IMR-90 (cell line): ENCODE measurements around the gene MACO1. TPM values are rescaled to one million over a fixed set of nuclear protein-coding genes. Genes with fewer than 3 reads are reported as not detected.
A peak's percentile ranks its signal among the peaks of the same experiment; 100 is the strongest.

Experiments
- ATAC-seq: fragments of 200-7000 bp; cut with Tn5 transposase; 2 replicates; pipeline ENCODE4 v1.9.1; 2020; ENCODE audit warnings: low read depth, mild to moderate bottlenecking, moderate library complexity
- BruUV-seq: library from RNA; stranded (reverse); fragments of 400-500 nt; replicated peaks from 2 replicates; lab custom pipeline; 2021; lab: Mats Ljungman, UMichigan
- CTCF ChIA-PET: fragments of 300-600 bp; formaldehyde crosslinking; extraction: SDS; loops from one replicate; lab custom pipeline; 2021; ENCODE audit warnings: antibody characterized with exemption; lab: Yijun Ruan, JAX
- POLR2A ChIA-PET: fragments of 300-600 bp; sonication (Branson Sonifier 250); formaldehyde crosslinking; loops from one replicate; lab custom pipeline; 2022; ENCODE audit warnings: antibody characterized with exemption; ENCODE audit not compliant: unreplicated experiment; lab: Charles Lee
- DNase-seq: peaks from one replicate; pipeline ENCODE4 v3.0.0; 2013
- H2AFZ ChIP-seq: replicated peaks from 2 replicates; pipeline ENCODE3; 2013; ENCODE audit warnings: low read length, mild to moderate bottlenecking; ENCODE audit not compliant: poor library complexity
- H2AK5ac ChIP-seq: 2 replicates; pipeline ENCODE4 v1.6.1; 2013; ENCODE audit warnings: low read depth, low read length, inconsistent platforms
- H2AK9ac ChIP-seq: replicated peaks from 2 replicates; pipeline ENCODE3; 2013; ENCODE audit warnings: mild to moderate bottlenecking, low read depth, low read length, moderate library complexity; ENCODE audit not compliant: poor library complexity
- H2BK120ac ChIP-seq: 2 replicates; pipeline ENCODE4 v1.6.1; 2013; ENCODE audit warnings: low read depth, low read length, inconsistent platforms
- H2BK15ac ChIP-seq: 3 replicates; pipeline ENCODE4 v1.6.1; 2013; ENCODE audit warnings: low read depth, low read length, inconsistent platforms
- H2BK20ac ChIP-seq: 2 replicates; pipeline ENCODE4 v1.6.1; 2013; ENCODE audit warnings: low read depth, mild to moderate bottlenecking, inconsistent platforms, low read length, moderate library complexity
- H2BK5ac ChIP-seq: 2 replicates; pipeline ENCODE4 v1.6.1; 2013; ENCODE audit warnings: mild to moderate bottlenecking, low read depth, low read length, inconsistent platforms; ENCODE audit not compliant: poor library complexity, severe bottlenecking
- H3K14ac ChIP-seq: replicated peaks from 2 replicates; pipeline ENCODE4 v1.6.1; 2013; ENCODE audit warnings: low read depth, low read length, inconsistent platforms
- H3K18ac ChIP-seq: 2 replicates; pipeline ENCODE4 v1.6.1; 2013; ENCODE audit warnings: low read depth, low read length, control low read depth
- H3K23ac ChIP-seq: 2 replicates; pipeline ENCODE4 v1.6.1; 2013; ENCODE audit warnings: low read depth, low read length, inconsistent platforms
- H3K27ac ChIP-seq: 2 replicates; pipeline ENCODE4 v1.5.1; 2013; ENCODE audit warnings: mild to moderate bottlenecking, control low read depth, low read length; ENCODE audit not compliant: insufficient read depth
- H3K27me3 ChIP-seq: 2 replicates; pipeline ENCODE4 v1.6.1; 2013; ENCODE audit warnings: low read length; ENCODE audit not compliant: control insufficient read depth, insufficient read depth
- H3K36me3 ChIP-seq: 2 replicates; pipeline ENCODE4 v1.6.1; 2013; ENCODE audit warnings: low read length, mixed read lengths; ENCODE audit not compliant: control insufficient read depth, insufficient read depth
- H3K4ac ChIP-seq: 2 replicates; pipeline ENCODE4 v1.6.1; 2013; ENCODE audit warnings: low read depth, low read length, inconsistent platforms
- H3K4me1 ChIP-seq: 2 replicates; pipeline ENCODE4 v1.6.1; 2013; ENCODE audit warnings: low read length, mixed read lengths; ENCODE audit not compliant: control insufficient read depth, insufficient read depth
- H3K4me2 ChIP-seq: 2 replicates; pipeline ENCODE4 v1.6.1; 2013; ENCODE audit warnings: low read depth, mild to moderate bottlenecking, control low read depth, low read length, moderate library complexity
- H3K4me3 ChIP-seq: 2 replicates; pipeline ENCODE4 v1.5.1; 2013; ENCODE audit warnings: low read depth, mild to moderate bottlenecking, control low read depth, low read length, moderate library complexity; ENCODE audit not compliant: insufficient read depth
- H3K56ac ChIP-seq: 2 replicates; pipeline ENCODE4 v1.6.1; 2013; ENCODE audit warnings: low read length, inconsistent platforms; ENCODE audit not compliant: insufficient read depth; ENCODE audit errors: extremely low read depth
- H3K79me1 ChIP-seq, 2 experiments: 2 replicates each; pipeline ENCODE4 v1.6.1; 2013; ENCODE audit warnings: low read length in 2 of 2, inconsistent platforms in 1 of 2, low read depth in 1 of 2
- H3K9ac ChIP-seq: 2 replicates; pipeline ENCODE4 v1.6.1; 2013; ENCODE audit warnings: low read depth, low read length, control low read depth
- H3K9me1 ChIP-seq: 2 replicates; pipeline ENCODE4 v1.6.1; 2013; ENCODE audit warnings: low read length, inconsistent platforms; ENCODE audit not compliant: insufficient read depth
- H3K9me3 ChIP-seq: 2 replicates; pipeline ENCODE4 v1.6.1; 2013; ENCODE audit warnings: low read length; ENCODE audit not compliant: control insufficient read depth, insufficient read depth
- H4K20me1 ChIP-seq: 2 replicates; pipeline ENCODE4 v1.6.1; 2013; ENCODE audit warnings: low read length, inconsistent platforms; ENCODE audit not compliant: insufficient read depth
- H4K5ac ChIP-seq: 2 replicates; pipeline ENCODE4 v1.6.1; 2013; ENCODE audit warnings: mild to moderate bottlenecking, low read depth, low read length, control low read depth
- H4K8ac ChIP-seq, 2 experiments: 2 replicates each; pipeline ENCODE4 v1.6.1; 2013; ENCODE audit warnings: low read depth in 2 of 2, low read length in 2 of 2, control low read depth in 1 of 2, inconsistent platforms in 1 of 2
- H4K91ac ChIP-seq: 2 replicates; pipeline ENCODE4 v1.6.1; 2013; ENCODE audit warnings: low read depth, low read length, inconsistent platforms; ENCODE audit not compliant: insufficient read depth
- BHLHE40 ChIP-seq: fragments of 150-350 bp; IDR thresholded peaks from 2 replicates; pipeline ENCODE4 v1.6.1; 2016; ENCODE audit warnings: mild to moderate bottlenecking, low read depth, low read length
- CEBPB ChIP-seq: IDR thresholded peaks from 2 replicates; pipeline ENCODE4 v1.6.1; 2012; ENCODE audit warnings: low read depth, low read length, improper control_type of control experiment
- CHD1 ChIP-seq: IDR thresholded peaks from 2 replicates; pipeline ENCODE4 v1.6.1; 2012; ENCODE audit warnings: low read depth, low read length, improper control_type of control experiment
- MAFK ChIP-seq: IDR thresholded peaks from 2 replicates; pipeline ENCODE4 v1.6.1; 2012; ENCODE audit warnings: low read depth, low read length, improper control_type of control experiment
- MAZ ChIP-seq: IDR thresholded peaks from 2 replicates; pipeline ENCODE4 v1.6.1; 2012; ENCODE audit warnings: low read depth, mild to moderate bottlenecking, low read length, improper control_type of control experiment, moderate library complexity, borderline replicate concordance
- MXI1 ChIP-seq: IDR thresholded peaks from 2 replicates; pipeline ENCODE4 v1.6.1; 2012; ENCODE audit warnings: low read depth, mild to moderate bottlenecking, low read length, moderate library complexity, borderline replicate concordance
- NFE2L2 ChIP-seq: fragments of 150-350 bp; IDR thresholded peaks from 2 replicates; pipeline ENCODE4 v1.6.1; 2016; ENCODE audit warnings: low read depth, mild to moderate bottlenecking, low read length
- POLR2A ChIP-seq: IDR thresholded peaks from 2 replicates; pipeline ENCODE4 v1.6.1; 2012; ENCODE audit warnings: mild to moderate bottlenecking, low read depth, low read length
- RCOR1 ChIP-seq: IDR thresholded peaks from 2 replicates; pipeline ENCODE4 v1.6.1; 2012; ENCODE audit warnings: mild to moderate bottlenecking, low read length, improper control_type of control experiment; ENCODE audit not compliant: insufficient replicate concordance
- RFX5 ChIP-seq: IDR thresholded peaks from 2 replicates; pipeline ENCODE4 v1.8.0; 2012; ENCODE audit warnings: low read depth, mild to moderate bottlenecking, low read length, moderate library complexity
- SMC3 ChIP-seq: fragments of 150-350 bp; IDR thresholded peaks from 2 replicates; pipeline ENCODE4 v1.6.1; 2016; ENCODE audit warnings: low read depth, mild to moderate bottlenecking, antibody characterized with exemption, low read length, moderate library complexity
- WGBS, 2 experiments: methylation state at CpG; one replicate each; pipeline versions ENCODE4 v1.1.5 to v1.1.7; 2013; ENCODE audit warnings: missing lambda C conversion rate in 2 of 2; ENCODE audit not compliant: insufficient read length in 1 of 2; ENCODE audit errors: extremely low coverage in 2 of 2; 5-methylcytosine and 5-hydroxymethylcytosine counted together
- dilution Hi-C: fragments of 300-500 bp; cut with HindIII; formaldehyde crosslinking; loops from one replicate; pipeline ENCODE4 v1.14.3; 2018; ENCODE audit warnings: low sequenced_read_pairs; ENCODE audit not compliant: unreplicated experiment
- in situ Hi-C: fragments of 300-500 bp; cut with MboI; formaldehyde crosslinking; loops from 3 replicates; pipeline ENCODE4 v1.14.3; 2019; ENCODE audit warnings: low sequenced_read_pairs, inconsistent platforms, mixed read lengths
- intact Hi-C: fragments of 100-400 bp; cut with micrococcal nuclease; formaldehyde crosslinking; loops from 2 replicates; pipeline ENCODE4 v1.10.0; 2022
- polyA plus RNA-seq, 3 experiments: library from polyadenylated mRNA; depleted of rRNA; stranded (reverse); fragments of >200 nt; gene quantifications; 2 replicates each; pipeline ENCODE4 v1.2.3, GENCODE V29; 2012; ENCODE audit warnings: low replicate concordance in 1 of 3
- total RNA-seq: library from RNA; depleted of rRNA; stranded (reverse); fragments of >200 nt; gene quantifications from 2 replicates; pipeline ENCODE4 v1.2.3, GENCODE V29; 2012
- TF ChIP-seq, protein P1 (sequence below): conservative IDR thresholded peaks from 2 replicates; pipeline ENCODE4 v1.5.1; 2012; ENCODE audit warnings: mild to moderate bottlenecking, low read depth, low read length, improper control_type of control experiment
- TF ChIP-seq, protein P2 (sequence below): fragments of 150-350 bp; IDR thresholded peaks from 2 replicates; pipeline ENCODE4 v1.6.1; 2016; ENCODE audit warnings: low read depth, mild to moderate bottlenecking, low read length, moderate library complexity, borderline replicate concordance

The MACO1 gene
- total and polyA plus RNA-seq, 2 of the 4 experiments (the other 2 are of a cell fraction), result 6.8 to 12.7 TPM

DNA sequence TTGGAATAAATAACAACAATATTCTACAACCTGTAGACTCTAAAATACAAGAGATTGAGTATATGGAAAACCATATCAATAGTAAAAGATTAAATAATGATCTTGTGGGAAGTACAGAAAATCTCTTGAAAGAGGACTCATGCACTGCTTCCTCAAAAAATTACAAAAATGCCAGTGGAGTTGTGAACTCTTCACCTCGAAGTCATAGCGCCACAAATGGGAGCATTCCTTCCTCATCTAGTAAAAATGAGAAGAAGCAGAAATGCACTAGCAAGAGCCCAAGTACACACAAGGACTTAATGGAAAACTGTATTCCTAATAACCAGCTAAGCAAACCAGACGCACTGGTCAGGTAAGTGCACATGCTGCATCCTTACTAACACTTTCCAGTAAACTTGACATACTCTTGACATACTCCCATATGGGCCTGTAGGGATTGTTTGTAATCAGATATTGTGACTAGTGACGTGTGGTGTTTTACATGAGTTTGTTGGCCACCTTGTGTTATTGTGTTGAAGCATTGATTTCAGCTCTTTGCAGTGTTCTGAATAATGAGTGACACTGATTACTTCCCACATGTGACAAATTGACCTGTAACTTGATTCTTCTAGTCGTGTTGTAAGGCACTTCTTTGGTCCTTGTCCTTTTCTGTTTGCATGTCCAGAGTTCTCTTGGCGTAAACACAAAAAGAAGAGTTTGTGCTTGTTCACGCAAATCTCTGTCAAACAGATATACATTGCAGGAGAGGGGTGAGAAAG, 28.0 kb downstream of the MACO1 start:
- H3K4me3 ChIP-seq, result no peak overlapping the region

More for the DNA sequence above, 28.0 kb downstream of the MACO1 start:
- Histone ChIP-seq H2AFZ (no peak overlapping the region), H2BK20ac (no peak overlapping the region), H3K27ac (no peak overlapping the region), H3K14ac (no peak overlapping the region), H3K27me3 (no peaks in the 10 kb centered on the region), H2AK9ac (no peak overlapping the region), H2AK5ac (no peak overlapping the region), H3K4ac (no peak overlapping the region), H4K20me1 (no peaks in the 10 kb centered on the region; the same call in 1 of the 2 replicates), H3K9ac (no peak overlapping the region), H2BK15ac (no peak overlapping the region), H4K91ac (no peak overlapping the region), H3K23ac (no peak overlapping the region), H3K18ac (no peak overlapping the region), H3K56ac (no peak overlapping the region), H3K4me1 (peaks cover 3% of the 10 kb centered on the region), H4K8ac (no peak overlapping the region), H3K9me1 (peaks cover 2% of the 10 kb centered on the region; the same call in 1 of the 2 replicates), H3K79me1 (peaks cover 19 to 24% of the 10 kb centered on the region in 2 experiments; a peak in 3 of 4 replicates), H4K5ac (no peak overlapping the region; the same call in 1 of the 2 replicates), H2BK5ac (no peak overlapping the region), H2BK120ac (no peak overlapping the region), H3K4me2 (no peak overlapping the region), H3K9me3 (no peaks in the 10 kb centered on the region), H3K36me3 (peaks cover 21% of the 10 kb centered on the region)
- no TSS peak for BruUV-seq
- DNase-seq (peak; percentile 48), ATAC-seq (no peak)
- in situ Hi-C loops, result no loop called here
- dilution Hi-C loops, result no loop called here
- TF ChIP-seq, protein P1, sequence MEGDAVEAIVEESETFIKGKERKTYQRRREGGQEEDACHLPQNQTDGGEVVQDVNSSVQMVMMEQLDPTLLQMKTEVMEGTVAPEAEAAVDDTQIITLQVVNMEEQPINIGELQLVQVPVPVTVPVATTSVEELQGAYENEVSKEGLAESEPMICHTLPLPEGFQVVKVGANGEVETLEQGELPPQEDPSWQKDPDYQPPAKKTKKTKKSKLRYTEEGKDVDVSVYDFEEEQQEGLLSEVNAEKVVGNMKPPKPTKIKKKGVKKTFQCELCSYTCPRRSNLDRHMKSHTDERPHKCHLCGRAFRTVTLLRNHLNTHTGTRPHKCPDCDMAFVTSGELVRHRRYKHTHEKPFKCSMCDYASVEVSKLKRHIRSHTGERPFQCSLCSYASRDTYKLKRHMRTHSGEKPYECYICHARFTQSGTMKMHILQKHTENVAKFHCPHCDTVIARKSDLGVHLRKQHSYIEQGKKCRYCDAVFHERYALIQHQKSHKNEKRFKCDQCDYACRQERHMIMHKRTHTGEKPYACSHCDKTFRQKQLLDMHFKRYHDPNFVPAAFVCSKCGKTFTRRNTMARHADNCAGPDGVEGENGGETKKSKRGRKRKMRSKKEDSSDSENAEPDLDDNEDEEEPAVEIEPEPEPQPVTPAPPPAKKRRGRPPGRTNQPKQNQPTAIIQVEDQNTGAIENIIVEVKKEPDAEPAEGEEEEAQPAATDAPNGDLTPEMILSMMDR, result no peak
- TF ChIP-seq POLR2A (no peak), MXI1 (no peak), BHLHE40 (no peak), MAFK (no peak), NFE2L2 (no peak), CEBPB (no peak), RFX5 (no peak), CHD1 (no peak), MAZ (no peak), SMC3 (no peak), RCOR1 (no peak)
- TF ChIP-seq, protein P2, sequence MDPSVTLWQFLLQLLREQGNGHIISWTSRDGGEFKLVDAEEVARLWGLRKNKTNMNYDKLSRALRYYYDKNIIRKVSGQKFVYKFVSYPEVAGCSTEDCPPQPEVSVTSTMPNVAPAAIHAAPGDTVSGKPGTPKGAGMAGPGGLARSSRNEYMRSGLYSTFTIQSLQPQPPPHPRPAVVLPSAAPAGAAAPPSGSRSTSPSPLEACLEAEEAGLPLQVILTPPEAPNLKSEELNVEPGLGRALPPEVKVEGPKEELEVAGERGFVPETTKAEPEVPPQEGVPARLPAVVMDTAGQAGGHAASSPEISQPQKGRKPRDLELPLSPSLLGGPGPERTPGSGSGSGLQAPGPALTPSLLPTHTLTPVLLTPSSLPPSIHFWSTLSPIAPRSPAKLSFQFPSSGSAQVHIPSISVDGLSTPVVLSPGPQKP, result no peak
- POLR2A ChIA-PET, result no interaction called here
- no CpG with 5 or more reads among the region's 7 CpGs for WGBS, 2 experiments
- CTCF ChIA-PET, result no interaction called here
- intact Hi-C loops, result no loop called here
